Hepatocyte (in vitro differentiated cells): Measurements from ENCODE around the gene VGLL3. TPM values are rescaled to one million over a fixed set of nuclear protein-coding genes. Genes with fewer than 3 reads are reported as not detected.

ENCODE experiments used
- DNase-seq: peaks from one replicate; pipeline ENCODE4 v3.0.0-alpha.2; 2016; ENCODE audit warnings: low spot score
- H2AFZ ChIP-seq: fragments of 200-600 bp; sonication (generic); 2 replicates; pipeline ENCODE4 v1.6.0; 2016; ENCODE audit warnings: antibody characterized with exemption, mild to moderate bottlenecking
- H3K27ac ChIP-seq: fragments of 200-600 bp; sonication (generic); 2 replicates; pipeline ENCODE4 v1.5.1; 2016; ENCODE audit warnings: mild to moderate bottlenecking
- H3K27me3 ChIP-seq: fragments of 200-600 bp; sonication (generic); 2 replicates; pipeline ENCODE4 v1.6.1; 2016
- H3K36me3 ChIP-seq: fragments of 200-600 bp; sonication (generic); replicated peaks from 2 replicates; pipeline ENCODE4 v1.5.1; 2016; ENCODE audit warnings: low read depth; ENCODE audit not compliant: insufficient read depth
- H3K4me1 ChIP-seq: fragments of 200-600 bp; sonication (generic); 2 replicates; pipeline ENCODE4 v1.5.1; 2016; ENCODE audit warnings: mild to moderate bottlenecking, moderate library complexity; ENCODE audit not compliant: insufficient read depth
- H3K4me2 ChIP-seq: fragments of 200-600 bp; sonication (generic); 2 replicates; pipeline ENCODE4 v1.6.0; 2016
- H3K4me3 ChIP-seq: fragments of 200-600 bp; sonication (generic); 2 replicates; pipeline ENCODE4 v1.5.1; 2016; ENCODE audit warnings: mild to moderate bottlenecking
- H3K79me2 ChIP-seq: fragments of 200-600 bp; sonication (generic); 2 replicates; pipeline ENCODE4 v1.6.0; 2017; ENCODE audit warnings: mild to moderate bottlenecking
- H3K9me2 ChIP-seq: fragments of 200-600 bp; sonication (generic); replicated peaks from 2 replicates; pipeline ENCODE4 v1.6.0; 2017; ENCODE audit warnings: mild to moderate bottlenecking; ENCODE audit not compliant: insufficient read depth
- H3K9me3 ChIP-seq: fragments of 200-600 bp; sonication (generic); 2 replicates; pipeline ENCODE4 v1.5.1; 2016; ENCODE audit warnings: low read depth, mild to moderate bottlenecking
- H4K20me1 ChIP-seq: fragments of 200-600 bp; sonication (generic); 2 replicates; pipeline ENCODE4 v1.6.0; 2016; ENCODE audit warnings: mild to moderate bottlenecking; ENCODE audit not compliant: insufficient read depth, poor library complexity, severe bottlenecking
- CTCF ChIP-seq: fragments of 200-600 bp; sonication (generic); IDR thresholded peaks from 2 replicates; pipeline ENCODE4 v1.5.1; 2016; ENCODE audit warnings: antibody characterized with exemption, mild to moderate bottlenecking; ENCODE audit not compliant: poor library complexity
- EZH2 ChIP-seq: fragments of 200-600 bp; sonication (generic); IDR thresholded peaks from 2 replicates; pipeline ENCODE4 v1.6.1; 2016; ENCODE audit warnings: antibody characterized with exemption, mild to moderate bottlenecking, borderline replicate concordance
- EZH2phosphoT487 ChIP-seq: fragments of 200-600 bp; sonication (generic); IDR thresholded peaks from one replicate; pipeline ENCODE4 v1.6.1; 2018; ENCODE audit warnings: antibody characterized with exemption, mild to moderate bottlenecking, low read depth, moderate library complexity; ENCODE audit not compliant: unreplicated experiment, severe bottlenecking
- WGBS: methylation state at CpG from one replicate; pipeline ENCODE4 v1.1.6; 2016; ENCODE audit warnings: low lambda C conversion rate; ENCODE audit errors: missing lambda C conversion rate; 5-methylcytosine and 5-hydroxymethylcytosine counted together
- polyA plus RNA-seq: library from polyadenylated mRNA; unstranded; fragments of >200 nt; fragmentation: Nextera tagmentation; extraction: Ambion mirVana; gene quantifications from 2 replicates; pipeline ENCODE4 v1.2.1, GENCODE V29; 2016
- total RNA-seq: library from RNA; depleted of rRNA; stranded (reverse); fragments of >200 nt; gene quantifications from 2 replicates; pipeline ENCODE4 v1.2.3, GENCODE V29; 2014

The VGLL3 gene
- total and polyA plus RNA-seq, 2 experiments from 2014 or later: 6.9 to 18.7 TPM

GRCh38 chr3:86998569-86998968 is 7.6 kb upstream of the VGLL3 start:
- Histone ChIP-seq H3K36me3 (no peaks in the 10 kb centered on the region), H3K4me1 (no peaks in the 10 kb centered on the region), H3K27ac (no peak overlapping the region), H3K9me3 (no peaks in the 10 kb centered on the region), H4K20me1 (no peaks in the 10 kb centered on the region), H3K9me2 (no peaks in the 10 kb centered on the region), H3K79me2 (no peaks in the 10 kb centered on the region), H3K4me3 (no peak overlapping the region), H2AFZ (no peak overlapping the region), H3K4me2 (no peak overlapping the region), H3K27me3 (no peaks in the 10 kb centered on the region)
- WGBS: 97% methylated on average over 1 of the region's 1 CpG
- TF ChIP-seq CTCF (no peak), EZH2 (no peak), EZH2phosphoT487 (no peak)
- DNase-seq: no peak

GRCh38 chr3:86996261-86996955 is 5.5 kb upstream of the VGLL3 start:
- H3K27ac ChIP-seq: no peak overlapping the region
- WGBS: 92% methylated on average over 5 of the region's 5 CpGs

GRCh38 chr3:86995537-86995936 is 4.6 kb upstream of the VGLL3 start:
- Histone ChIP-seq H4K20me1 (no peaks in the 10 kb centered on the region), H3K27me3 (no peaks in the 10 kb centered on the region), H3K4me3 (no peak overlapping the region), H3K27ac (no peak overlapping the region), H3K4me1 (peaks cover 6% of the 10 kb centered on the region), H3K9me2 (no peaks in the 10 kb centered on the region), H3K36me3 (no peaks in the 10 kb centered on the region), H3K9me3 (no peaks in the 10 kb centered on the region), H3K4me2 (no peak overlapping the region), H3K79me2 (no peaks in the 10 kb centered on the region), H2AFZ (no peak overlapping the region)
- 78% methylated on average over 5 of the region's 5 CpGs for WGBS
- DNase-seq: no peak
- TF ChIP-seq EZH2 (no peak), CTCF (no peak), EZH2phosphoT487 (no peak)

More at GRCh38 chr3:86996261-86996955, 5.5 kb upstream of the VGLL3 start:
- Histone ChIP-seq H2AFZ (no peak overlapping the region), H3K9me3 (no peaks in the 10 kb centered on the region), H3K27me3 (no peaks in the 10 kb centered on the region), H3K4me3 (no peak overlapping the region), H3K4me2 (no peak overlapping the region), H3K79me2 (no peaks in the 10 kb centered on the region), H4K20me1 (no peaks in the 10 kb centered on the region), H3K36me3 (no peaks in the 10 kb centered on the region), H3K9me2 (no peaks in the 10 kb centered on the region), H3K4me1 (peaks cover 6% of the 10 kb centered on the region)
- TF ChIP-seq EZH2phosphoT487 (no peak), CTCF (no peak), EZH2 (no peak)
- DNase-seq: no peak
